NB4 (cell line): ENCODE results near the gene SCYGR3.

Experiments
- MYC ChIP-seq: IDR thresholded peaks from 2 replicates; pipeline ENCODE4 v1.6.1; 2011; ENCODE audit warnings: low read depth, low read length
- POLR2A ChIP-seq: IDR thresholded peaks from 2 replicates; pipeline ENCODE4 v1.6.1; 2011; ENCODE audit warnings: mild to moderate bottlenecking; ENCODE audit not compliant: insufficient read length; ENCODE audit errors: extremely low read depth
- TF ChIP-seq, protein P1 (sequence below): IDR thresholded peaks from one replicate; pipeline ENCODE4 v1.5.1; 2012; ENCODE audit warnings: low read depth, low read length
- TF ChIP-seq, protein P2 (sequence below): IDR thresholded peaks from 2 replicates; pipeline ENCODE4 v1.6.1; 2011; ENCODE audit warnings: low read depth, low read length

DNA sequence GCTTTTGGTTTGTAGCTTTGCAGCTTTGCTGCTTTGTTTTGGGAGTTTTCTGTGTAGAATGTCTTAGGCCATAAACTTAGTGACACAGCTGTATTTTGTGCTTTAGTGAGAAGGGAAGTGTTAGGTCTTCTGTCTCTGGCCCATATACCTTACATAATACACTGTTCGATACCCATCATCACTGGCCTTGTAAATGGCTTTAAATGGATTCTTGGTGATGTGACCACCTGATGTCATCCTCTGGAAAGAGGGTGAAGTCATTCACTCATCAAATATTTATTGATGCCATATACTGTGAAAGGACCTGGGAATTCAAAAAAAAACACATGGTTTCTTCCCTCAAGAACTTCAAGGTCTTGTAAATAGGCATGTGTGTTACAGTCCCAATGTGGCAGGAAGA lies 34.8 kb downstream of the SCYGR3 start:
- TF ChIP-seq, protein P1, sequence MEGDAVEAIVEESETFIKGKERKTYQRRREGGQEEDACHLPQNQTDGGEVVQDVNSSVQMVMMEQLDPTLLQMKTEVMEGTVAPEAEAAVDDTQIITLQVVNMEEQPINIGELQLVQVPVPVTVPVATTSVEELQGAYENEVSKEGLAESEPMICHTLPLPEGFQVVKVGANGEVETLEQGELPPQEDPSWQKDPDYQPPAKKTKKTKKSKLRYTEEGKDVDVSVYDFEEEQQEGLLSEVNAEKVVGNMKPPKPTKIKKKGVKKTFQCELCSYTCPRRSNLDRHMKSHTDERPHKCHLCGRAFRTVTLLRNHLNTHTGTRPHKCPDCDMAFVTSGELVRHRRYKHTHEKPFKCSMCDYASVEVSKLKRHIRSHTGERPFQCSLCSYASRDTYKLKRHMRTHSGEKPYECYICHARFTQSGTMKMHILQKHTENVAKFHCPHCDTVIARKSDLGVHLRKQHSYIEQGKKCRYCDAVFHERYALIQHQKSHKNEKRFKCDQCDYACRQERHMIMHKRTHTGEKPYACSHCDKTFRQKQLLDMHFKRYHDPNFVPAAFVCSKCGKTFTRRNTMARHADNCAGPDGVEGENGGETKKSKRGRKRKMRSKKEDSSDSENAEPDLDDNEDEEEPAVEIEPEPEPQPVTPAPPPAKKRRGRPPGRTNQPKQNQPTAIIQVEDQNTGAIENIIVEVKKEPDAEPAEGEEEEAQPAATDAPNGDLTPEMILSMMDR, result no peak
- TF ChIP-seq MYC (no peak), POLR2A (no peak)
- TF ChIP-seq, protein P2, sequence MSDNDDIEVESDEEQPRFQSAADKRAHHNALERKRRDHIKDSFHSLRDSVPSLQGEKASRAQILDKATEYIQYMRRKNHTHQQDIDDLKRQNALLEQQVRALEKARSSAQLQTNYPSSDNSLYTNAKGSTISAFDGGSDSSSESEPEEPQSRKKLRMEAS, result no peak
